Smooth muscle cell (in vitro differentiated cells): ENCODE measurements around the gene COL25A1. TPM values are rescaled to one million over a fixed set of nuclear protein-coding genes. Genes with fewer than 3 reads are reported as not detected.

Source experiments
- DNase-seq: peaks from one replicate; lab custom pipeline; 2025; ENCODE audit not compliant: unreplicated experiment; lab: John Stamatoyannopoulos, UW
- H2AFZ ChIP-seq: fragments of 200-600 bp; sonication (generic); 2 replicates; pipeline ENCODE4 v1.6.0; 2016; ENCODE audit warnings: antibody characterized with exemption, low read depth, mild to moderate bottlenecking
- H3F3A ChIP-seq: fragments of 200-600 bp; sonication (generic); 2 replicates; pipeline ENCODE4 v1.6.0; 2017; ENCODE audit warnings: antibody characterized with exemption, low read depth
- H3K27ac ChIP-seq: fragments of 200-600 bp; sonication (generic); 2 replicates; pipeline ENCODE4 v1.5.1; 2016; ENCODE audit warnings: low read depth, mild to moderate bottlenecking
- H3K27me3 ChIP-seq: fragments of 200-600 bp; sonication (generic); 2 replicates; pipeline ENCODE4 v1.6.1; 2016; ENCODE audit warnings: low read depth, mild to moderate bottlenecking
- H3K36me3 ChIP-seq: fragments of 200-600 bp; sonication (generic); 2 replicates; pipeline ENCODE4 v1.5.1; 2016; ENCODE audit warnings: low read depth
- H3K4me1 ChIP-seq: fragments of 200-600 bp; sonication (generic); 2 replicates; pipeline ENCODE4 v1.5.1; 2016; ENCODE audit warnings: low read depth
- H3K4me2 ChIP-seq: fragments of 200-600 bp; sonication (generic); 2 replicates; pipeline ENCODE4 v1.6.0; 2016; ENCODE audit warnings: mild to moderate bottlenecking
- H3K4me3 ChIP-seq: fragments of 200-600 bp; sonication (generic); 2 replicates; pipeline ENCODE4 v1.5.1; 2016; ENCODE audit warnings: mild to moderate bottlenecking
- H3K79me2 ChIP-seq: fragments of 200-600 bp; sonication (generic); 2 replicates; pipeline ENCODE4 v1.6.0; 2016; ENCODE audit warnings: low read depth, mild to moderate bottlenecking
- H3K9ac ChIP-seq: fragments of 200-600 bp; sonication (generic); 2 replicates; pipeline ENCODE4 v1.6.0; 2016; ENCODE audit warnings: low read depth
- H3K9me3 ChIP-seq: fragments of 200-600 bp; sonication (generic); replicated peaks from 2 replicates; pipeline ENCODE4 v1.5.1; 2016; ENCODE audit warnings: low read depth
- H4K20me1 ChIP-seq: fragments of 200-600 bp; sonication (generic); 2 replicates; pipeline ENCODE4 v1.6.0; 2016; ENCODE audit warnings: low read depth
- CTCF ChIP-seq: fragments of 200-600 bp; sonication (generic); IDR thresholded peaks from 2 replicates; pipeline ENCODE4 v1.5.1; 2017; ENCODE audit warnings: borderline replicate concordance, mild to moderate bottlenecking, antibody characterized with exemption; ENCODE audit not compliant: insufficient read depth, poor library complexity, severe bottlenecking
- WGBS: methylation state at CpG from one replicate; pipeline ENCODE4 v1.1.7; 2016; ENCODE audit warnings: low lambda C conversion rate; 5-methylcytosine and 5-hydroxymethylcytosine counted together
- polyA plus RNA-seq: library from polyadenylated mRNA; unstranded; fragments of >200 nt; fragmentation: Nextera tagmentation; extraction: Ambion mirVana; gene quantifications from 2 replicates; pipeline ENCODE4 v1.2.1, GENCODE V29; 2016
- total RNA-seq: library from RNA; depleted of rRNA; stranded (reverse); fragments of >200 nt; gene quantifications from 2 replicates; pipeline ENCODE4 v1.2.3, GENCODE V29; 2014

Gene COL25A1
- total and polyA plus RNA-seq, 2 experiments from 2014 or later, result 2.9 to 4.7 TPM

GRCh38 chr4:109243871-109244270 is 58.6 kb downstream of the COL25A1 start:
- no peak for DNase-seq
- no peaks in the 10 kb centered on the region for H3K79me2 ChIP-seq
- no peaks in the 10 kb centered on the region for H3K36me3 ChIP-seq
- H3K27me3 ChIP-seq, result no peaks in the 10 kb centered on the region
- H3K9me3 ChIP-seq, result no peaks in the 10 kb centered on the region
- H3K4me1 ChIP-seq, result no peaks in the 10 kb centered on the region
- H4K20me1 ChIP-seq, result no peaks in the 10 kb centered on the region
- H2AFZ ChIP-seq, result peak overlapping the region; percentile 13
- H3K9ac ChIP-seq, result no peak overlapping the region
- TF ChIP-seq CTCF, result no peak
- H3K4me3 ChIP-seq, result no peak overlapping the region
- no peak overlapping the region for H3K27ac ChIP-seq
- 83% methylated on average over 3 of the region's 3 CpGs for WGBS
- no peaks in the 10 kb centered on the region for H3F3A ChIP-seq
- H3K4me2 ChIP-seq, result no peak overlapping the region

- Histone ChIP-seq H3K27ac (no peak overlapping the region), H3K79me2 (no peaks in the 10 kb centered on the region), H3K9ac (no peak overlapping the region), H3K27me3 (no peaks in the 10 kb centered on the region), H3K9me3 (no peaks in the 10 kb centered on the region), H2AFZ (no peak overlapping the region), H3K36me3 (no peaks in the 10 kb centered on the region), H3K4me3 (no peak overlapping the region), H3K4me1 (no peaks in the 10 kb centered on the region), H3K4me2 (no peak overlapping the region), H3F3A (no peaks in the 10 kb centered on the region), H4K20me1 (no peaks in the 10 kb centered on the region)
- DNase-seq, result no peak
- WGBS, result 83% methylated on average over 2 of the region's 2 CpGs
- no peak for TF ChIP-seq CTCF
These were observed 63.7 kb downstream of the COL25A1 start for GRCh38 chr4:109238746-109239145.

- Histone ChIP-seq H3K4me3 (no peak overlapping the region), H3K27ac (no peak overlapping the region), H3K27me3 (no peaks in the 10 kb centered on the region), H3K9ac (no peak overlapping the region), H2AFZ (no peak overlapping the region), H3F3A (no peaks in the 10 kb centered on the region), H3K4me2 (no peak overlapping the region), H3K9me3 (no peaks in the 10 kb centered on the region), H3K4me1 (no peaks in the 10 kb centered on the region), H4K20me1 (no peaks in the 10 kb centered on the region), H3K79me2 (no peaks in the 10 kb centered on the region), H3K36me3 (no peaks in the 10 kb centered on the region)
- TF ChIP-seq CTCF, result no peak
- no peak for DNase-seq
- 97% methylated on average over 1 of the region's 1 CpG for WGBS
These were observed 66.8 kb downstream of the COL25A1 start for GRCh38 chr4:109235683-109236082.

- no peaks in the 10 kb centered on the region for H3K27me3 ChIP-seq
- H3K9me3 ChIP-seq, result no peaks in the 10 kb centered on the region
- no peak overlapping the region for H3K4me2 ChIP-seq
- no peaks in the 10 kb centered on the region for H3F3A ChIP-seq
- no peaks in the 10 kb centered on the region for H4K20me1 ChIP-seq
- DNase-seq, result no peak
- 94% methylated on average over 2 of the region's 2 CpGs for WGBS
- H3K4me1 ChIP-seq, result no peaks in the 10 kb centered on the region
- no peaks in the 10 kb centered on the region for H3K79me2 ChIP-seq
- H2AFZ ChIP-seq, result no peak overlapping the region
- H3K9ac ChIP-seq, result no peak overlapping the region
- no peaks in the 10 kb centered on the region for H3K36me3 ChIP-seq
- no peak overlapping the region for H3K4me3 ChIP-seq
- no peak overlapping the region for H3K27ac ChIP-seq
- TF ChIP-seq CTCF, result no peak
These were observed 67.9 kb downstream of the COL25A1 start for GRCh38 chr4:109234596-109234995.
